HG03045 (cell line): ENCODE results near the gene MRTFA.
"Not testable (repeated sequence)": the region's sequence is repeated elsewhere in the genome, so short reads cannot be mapped to it uniquely, and the experiment has no call there.

ENCODE experiments used
- ATAC-seq: cut with Tn5 transposase; IDR thresholded peaks from one replicate; pipeline ENCODE4 v1.9.1; 2021; ENCODE audit warnings: mild to moderate bottlenecking, moderate library complexity; ENCODE audit not compliant: unreplicated experiment

The MRTFA gene

DNA sequence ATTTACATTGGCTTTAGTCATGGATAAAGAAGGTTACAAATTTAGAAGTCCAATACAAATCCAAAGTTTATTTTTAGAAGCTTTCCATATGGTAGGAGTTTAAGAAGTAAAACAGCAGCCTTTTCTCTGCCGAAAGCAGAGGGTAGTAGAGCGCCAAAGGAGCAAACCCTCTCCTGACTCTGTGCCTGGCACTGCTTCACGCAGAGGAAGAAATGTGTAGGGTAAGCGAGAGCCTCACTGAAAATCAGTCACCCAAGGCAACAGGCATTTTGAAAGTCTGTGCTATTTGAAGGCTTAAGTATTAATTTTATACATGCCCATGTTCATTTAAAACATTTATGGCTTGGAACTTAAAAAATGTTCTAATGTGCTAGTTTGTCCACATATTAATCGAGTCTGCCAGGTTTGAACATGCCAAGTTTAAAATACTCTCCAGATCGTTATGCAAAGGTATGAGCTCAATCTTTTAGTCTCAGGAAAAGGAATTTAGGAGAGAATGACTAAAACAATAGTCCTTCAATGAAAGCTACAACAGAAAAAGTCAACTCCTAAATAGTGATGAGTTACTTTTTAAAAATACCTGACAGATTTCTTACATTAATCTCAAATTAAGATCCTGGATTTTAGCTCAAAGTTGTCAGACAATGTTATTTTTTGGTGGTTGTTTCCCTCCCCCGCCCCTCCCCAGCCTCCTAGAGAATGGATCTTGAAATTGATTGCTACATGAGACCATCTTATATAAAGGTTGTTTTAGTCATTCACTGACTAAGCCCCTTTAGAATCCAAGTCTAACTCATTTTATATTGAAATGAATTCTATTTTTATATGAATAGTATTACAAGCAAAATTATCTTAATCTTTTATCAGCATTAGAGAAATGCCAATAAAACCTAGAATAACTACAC, 38.7 kb downstream of the MRTFA start:
- ATAC-seq, result no peak

DNA sequence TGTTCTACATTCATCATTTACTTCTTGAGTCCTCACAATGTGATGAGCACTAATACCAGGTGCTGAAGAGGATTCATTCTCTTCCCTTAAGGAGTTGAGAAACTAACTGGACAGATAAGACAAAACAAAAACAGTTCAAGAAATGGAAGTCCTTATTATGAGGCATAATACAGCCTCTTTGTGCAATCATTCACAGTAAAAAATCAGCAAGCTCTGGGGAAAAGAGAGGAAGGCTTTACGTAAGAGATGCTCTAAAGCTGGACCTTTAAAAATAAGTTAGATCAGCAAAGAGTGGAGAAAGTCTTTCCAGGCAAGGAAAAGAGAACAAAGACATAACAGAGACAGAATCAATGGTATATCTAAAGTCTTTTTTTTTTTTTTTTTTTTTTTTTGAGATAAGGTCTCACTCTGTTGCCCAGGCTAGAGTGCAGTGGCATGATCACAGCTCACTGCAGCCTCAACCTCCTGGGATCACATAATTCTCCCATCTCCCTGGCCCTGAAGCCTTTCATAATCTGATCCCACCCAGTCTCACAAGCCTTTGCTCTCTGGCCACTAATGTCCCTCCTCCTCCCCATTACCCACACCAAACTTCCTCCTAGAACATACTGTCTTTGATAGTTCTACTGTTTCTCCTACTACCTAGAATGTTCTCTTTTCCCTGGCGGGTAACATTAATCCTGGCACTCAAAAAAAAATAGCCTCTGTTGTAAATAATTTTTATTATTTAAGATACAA, 40.9 kb downstream of the MRTFA start:
- ATAC-seq, result no peak

GRCh38 chr22:40594924-40595323, 41.6 kb downstream of the MRTFA start:
- no peak for ATAC-seq

- no peak for ATAC-seq
These were observed 42.2 kb downstream of the MRTFA start for GRCh38 chr22:40594346-40594745.

DNA sequence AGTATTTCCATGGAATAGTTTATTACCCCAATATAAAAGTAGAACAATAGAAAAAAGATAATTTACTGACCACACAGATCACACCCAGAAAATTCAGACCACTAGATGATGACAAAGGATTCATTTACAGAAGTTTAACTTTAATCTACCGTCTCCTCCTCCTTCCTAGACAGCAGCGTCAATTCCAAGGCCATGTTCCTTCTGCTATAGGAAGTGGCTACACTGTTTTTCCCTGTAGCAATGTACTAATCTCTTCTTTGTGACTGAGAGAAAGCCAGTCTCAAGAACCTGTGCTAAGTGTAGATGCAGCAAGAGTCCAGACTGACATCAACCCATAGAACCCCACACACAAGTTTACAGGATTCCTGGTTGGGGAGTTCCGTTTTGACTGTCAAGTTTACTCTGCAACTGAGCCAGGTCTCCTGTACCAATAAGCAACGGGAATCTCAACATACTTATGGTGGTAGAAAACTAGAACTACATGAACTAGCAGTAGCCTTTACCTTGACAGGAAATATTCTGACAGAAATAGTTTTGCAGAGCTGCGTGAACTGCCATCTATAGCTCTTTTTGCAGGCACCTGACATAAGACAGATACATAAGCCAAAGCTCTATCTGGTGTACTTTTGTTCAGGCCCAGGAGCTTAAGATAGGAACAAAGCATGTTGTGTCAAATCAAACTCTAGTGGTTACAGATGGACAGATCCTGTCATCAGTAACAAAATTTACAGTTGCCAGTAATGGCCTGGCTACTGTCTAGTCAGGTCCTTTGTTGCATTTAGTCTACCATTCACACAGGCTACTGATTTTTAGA, 42.9 kb downstream of the MRTFA start:
- ATAC-seq, result peak; percentile 45

DNA sequence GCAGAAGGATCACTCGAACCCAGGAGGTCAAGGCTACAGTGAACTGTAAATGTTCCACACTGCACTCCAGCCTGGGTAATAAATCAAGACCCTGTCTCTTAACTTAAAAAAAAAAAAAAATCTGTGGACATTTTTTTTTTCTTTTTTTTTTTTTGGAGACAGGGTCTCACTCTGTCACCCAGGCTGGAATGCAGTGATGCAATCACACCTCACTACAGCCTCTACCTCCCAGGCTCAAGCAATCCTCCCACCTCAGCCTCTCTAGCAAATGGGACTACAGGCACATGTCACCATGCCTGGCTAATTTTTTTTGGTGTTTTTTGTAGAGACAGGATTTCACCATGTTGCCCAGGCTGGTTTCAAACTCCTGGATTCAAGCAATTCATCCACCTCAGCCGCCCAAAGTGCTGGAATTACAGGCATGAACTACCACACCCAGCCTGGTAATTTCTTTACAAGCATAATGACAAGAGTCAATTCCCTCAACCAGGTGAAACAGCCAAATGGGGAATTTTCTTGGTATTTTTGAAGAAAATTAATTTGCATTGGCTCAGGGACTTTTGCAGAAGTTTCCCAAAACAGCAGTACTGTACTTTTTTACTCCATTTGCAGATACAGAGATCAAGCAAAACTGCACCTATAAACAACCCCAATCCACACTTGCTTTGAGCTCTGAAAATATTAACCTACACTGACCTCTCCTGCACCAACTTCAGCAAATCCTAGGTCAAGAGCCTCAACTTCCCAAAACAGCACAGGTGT, 44.0 kb downstream of the MRTFA start:
- no peak for ATAC-seq

GRCh38 chr22:40588726-40589125, 47.8 kb downstream of the MRTFA start:
- ATAC-seq, result no peak

DNA sequence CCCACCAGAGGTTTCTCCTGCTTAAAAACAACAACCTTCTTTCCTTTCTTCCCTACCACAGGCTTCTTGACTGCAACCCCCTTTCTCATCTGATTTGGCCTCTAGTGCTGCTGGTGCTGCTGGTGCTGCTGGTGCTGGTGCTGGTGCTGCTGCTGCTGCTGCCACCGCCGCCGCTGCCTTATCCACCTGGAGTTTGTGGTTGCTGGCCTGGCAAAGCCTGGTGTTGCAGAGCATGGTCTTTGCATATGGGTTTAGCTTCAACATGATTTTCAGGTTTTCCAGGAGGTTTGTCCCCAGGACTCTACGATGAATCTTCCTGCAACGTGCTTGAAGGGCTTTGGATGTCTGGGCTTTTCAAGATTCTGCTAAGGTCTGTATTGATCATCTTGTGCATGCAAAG, 49.7 kb downstream of the MRTFA start:
- no peak for ATAC-seq

DNA sequence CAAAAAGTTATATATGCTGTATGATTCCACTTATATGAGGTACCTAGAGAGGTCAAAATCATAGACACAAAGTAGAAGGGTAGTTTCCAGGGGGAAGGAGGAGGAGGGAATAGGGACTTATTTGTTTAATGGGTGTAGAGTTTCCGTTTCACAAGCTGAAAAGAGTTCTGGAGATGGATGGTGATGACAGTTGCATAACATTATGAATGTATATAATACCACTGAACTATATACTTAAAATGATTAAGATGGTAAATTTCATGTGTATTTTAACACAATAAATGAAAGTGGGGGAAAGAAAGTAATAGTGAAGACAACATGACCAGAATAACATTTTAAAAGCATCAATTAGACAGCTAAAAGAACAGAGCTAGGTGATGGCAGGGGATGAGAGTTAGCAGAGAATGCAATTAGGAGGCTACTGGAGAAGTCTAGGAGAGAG, 51.2 kb downstream of the MRTFA start:
- ATAC-seq, result no peak

DNA sequence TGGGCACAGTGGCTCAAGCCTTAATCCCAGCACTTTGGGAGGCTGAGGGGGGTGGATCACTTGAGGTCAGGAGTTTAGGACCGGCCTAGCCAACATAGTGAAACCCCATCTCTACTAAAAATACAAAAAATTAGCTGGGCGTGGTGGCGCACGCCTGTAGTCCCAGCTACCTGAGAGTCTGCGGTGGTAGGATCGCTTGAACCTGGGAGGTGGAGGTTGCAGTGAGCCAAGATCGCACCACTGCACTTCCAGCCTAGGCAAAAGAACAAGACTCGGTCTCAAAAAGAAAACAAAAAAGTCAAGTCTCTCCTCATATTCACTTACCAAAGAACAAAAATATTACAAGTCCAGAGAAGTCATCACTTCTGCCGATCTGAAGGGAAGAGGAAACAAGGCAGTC, 51.8 kb downstream of the MRTFA start:
- ATAC-seq, result not testable (repeated sequence)

DNA sequence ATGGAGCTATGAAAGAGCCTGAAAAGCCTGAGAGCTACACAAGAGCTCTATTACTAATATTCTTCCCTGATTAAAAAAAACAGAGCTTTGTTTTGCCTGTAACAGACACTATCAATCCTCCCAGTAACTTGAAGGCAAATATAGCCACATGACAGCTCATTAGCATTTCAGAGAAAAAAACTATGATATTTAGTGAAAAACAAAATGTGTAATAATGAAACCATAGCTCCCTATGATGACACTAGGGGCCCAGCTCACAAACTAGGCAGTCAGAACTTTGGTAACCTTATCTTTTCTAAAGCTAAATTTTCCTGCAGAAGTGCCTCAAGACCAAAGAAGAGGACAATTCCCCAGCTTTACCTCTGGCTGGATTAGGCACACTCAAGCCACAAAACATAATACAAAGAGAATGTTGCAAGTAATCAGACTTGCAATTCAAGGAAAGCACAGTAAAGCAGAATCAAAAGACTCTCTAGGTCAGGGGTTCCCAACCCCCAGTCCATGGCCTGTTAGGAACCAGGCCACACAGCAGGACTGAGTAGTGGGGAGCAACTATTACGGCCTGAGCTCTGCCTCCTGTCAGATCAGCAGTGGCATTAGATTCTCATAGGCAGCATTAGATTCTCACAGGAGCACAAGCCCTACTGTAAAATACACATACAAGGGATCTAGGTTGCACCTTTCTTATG, 53.3 kb downstream of the MRTFA start:
- no peak for ATAC-seq

- no peak for ATAC-seq
These were observed 54.5 kb downstream of the MRTFA start for GRCh38 chr22:40582063-40582462.

DNA sequence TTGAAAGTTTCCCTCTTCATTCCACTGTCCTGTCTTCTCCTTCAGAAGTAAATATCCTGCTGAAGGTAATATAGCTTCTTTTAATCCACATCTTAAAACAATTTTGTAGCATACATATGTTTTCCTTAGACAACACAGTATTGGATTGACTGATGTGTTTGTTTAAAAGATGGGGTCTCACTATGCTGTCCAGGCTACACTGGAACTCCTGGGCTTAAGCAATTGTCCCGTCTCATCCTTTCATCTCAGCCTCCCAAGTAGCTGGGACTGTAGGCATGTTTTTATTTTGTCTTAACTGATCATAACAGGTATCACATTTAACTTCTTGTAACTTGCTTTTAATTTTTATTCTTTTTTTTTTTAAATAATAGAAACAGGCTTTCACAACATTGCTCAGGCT, 55.9 kb downstream of the MRTFA start:
- ATAC-seq, result no peak

GRCh38 chr22:40578171-40578570, 58.3 kb downstream of the MRTFA start:
- no peak for ATAC-seq

DNA sequence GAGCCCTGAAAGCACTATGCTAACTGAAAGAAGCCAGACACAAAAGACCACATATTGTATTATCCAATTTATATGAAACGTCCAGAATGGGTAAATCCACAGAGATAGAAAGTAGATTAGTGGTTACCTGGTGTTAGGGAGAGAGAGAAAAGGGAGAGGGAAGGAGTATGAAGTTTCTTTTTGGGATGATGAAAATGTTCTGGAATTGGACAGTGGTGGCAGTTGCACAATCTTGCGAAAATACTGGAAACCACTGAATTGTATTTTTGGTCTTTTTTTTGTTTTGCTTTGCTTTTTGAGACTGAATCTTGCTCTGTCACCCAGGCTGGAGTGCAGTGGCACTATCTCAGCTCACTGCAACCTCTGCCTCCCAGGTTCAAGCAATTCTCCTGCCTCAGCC, 63.5 kb downstream of the MRTFA start:
- ATAC-seq, result no peak

DNA sequence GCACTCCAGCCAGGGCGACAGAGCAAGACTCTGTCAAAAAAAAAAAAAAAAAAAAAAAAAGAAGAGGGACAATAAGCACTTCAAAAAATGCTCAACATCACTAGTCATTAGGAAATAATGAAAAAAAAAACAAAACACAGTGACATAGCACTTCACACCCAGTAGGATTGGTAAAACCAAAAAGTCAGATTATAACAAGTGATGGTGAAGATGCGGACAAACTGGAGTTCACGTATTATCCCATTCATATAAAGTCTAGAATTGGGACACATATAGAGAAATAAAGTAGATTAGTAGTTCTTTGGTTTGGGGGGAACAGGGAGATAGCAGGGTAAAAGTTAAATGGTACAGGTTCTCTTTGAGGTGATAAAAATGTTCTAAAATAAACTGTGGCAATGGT, 64.6 kb downstream of the MRTFA start:
- no peak for ATAC-seq

DNA sequence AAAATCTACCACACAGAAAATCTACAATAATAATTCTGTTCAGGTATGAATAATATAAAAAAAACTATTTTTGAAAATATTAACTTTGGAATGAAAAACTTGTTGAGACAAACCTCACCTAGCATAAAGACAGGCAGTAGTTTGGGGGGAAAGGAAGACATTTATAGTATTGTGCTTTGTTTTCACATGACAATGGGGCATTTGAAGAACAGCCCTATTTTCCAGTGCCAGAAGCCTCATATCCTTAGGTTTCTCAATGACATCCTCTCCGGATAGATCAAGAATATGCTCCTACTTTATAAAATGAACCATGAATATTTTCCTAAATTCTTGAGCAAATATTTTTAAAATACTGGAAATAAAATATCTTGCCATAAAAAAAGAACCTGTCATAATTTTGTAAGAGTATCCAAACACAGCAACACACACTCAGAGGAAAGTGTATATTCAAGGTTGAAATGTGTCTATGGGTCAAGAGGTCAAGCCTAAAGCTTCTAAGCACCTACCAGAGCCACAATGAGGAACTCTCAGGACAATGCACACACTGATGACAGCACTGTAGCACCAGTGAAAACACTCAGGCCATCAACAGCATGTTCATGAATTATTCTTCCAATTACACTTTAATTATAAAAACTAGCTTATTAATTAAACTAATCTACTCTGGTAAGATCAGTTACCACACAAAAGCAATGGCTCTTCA, 68.7 kb downstream of the MRTFA start:
- ATAC-seq, result no peak

DNA sequence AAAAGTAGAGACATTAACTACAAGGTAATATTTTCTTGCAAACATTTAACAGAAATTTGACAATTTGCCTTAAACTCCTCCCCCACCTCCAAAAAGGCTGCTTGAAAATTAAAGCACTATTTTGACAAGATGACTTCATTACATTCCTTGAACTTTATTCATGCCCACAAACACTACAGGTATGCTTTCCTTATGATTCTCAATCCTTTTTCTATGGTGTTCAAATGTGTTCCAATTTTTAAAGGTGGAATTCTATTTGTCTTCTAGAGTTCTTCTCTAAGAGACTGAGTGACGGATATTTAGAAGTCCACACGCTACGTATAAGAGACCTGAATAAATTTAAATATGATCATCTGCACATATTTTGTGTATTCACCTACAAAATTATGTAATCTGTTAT, 69.4 kb downstream of the MRTFA start:
- no peak for ATAC-seq

- ATAC-seq, result no peak
These were observed 75.5 kb downstream of the MRTFA start for GRCh38 chr22:40560994-40561515.
